Mammary epithelial cell (primary cell): ENCODE data around the gene ZBTB16.

Experiments
- EZH2 ChIP-seq: IDR thresholded peaks from 2 replicates; pipeline ENCODE4 v1.6.1; 2012; ENCODE audit warnings: low read length, inconsistent platforms, borderline replicate concordance
- TF ChIP-seq, protein P1 (sequence below), 2 donors: IDR thresholded peaks in 1 of 2; conservative IDR thresholded peaks in 1 of 2; 2 replicates each; pipeline ENCODE4 v1.5.1; 2011 to 2012; ENCODE audit warnings: inconsistent platforms in 2 of 2, low read length in 2 of 2, mild to moderate bottlenecking in 2 of 2, control low read depth in 1 of 2, low read depth in 1 of 2; ENCODE audit not compliant: insufficient read depth in 1 of 2; ENCODE audit errors: extremely low read depth in 1 of 2

DNA sequence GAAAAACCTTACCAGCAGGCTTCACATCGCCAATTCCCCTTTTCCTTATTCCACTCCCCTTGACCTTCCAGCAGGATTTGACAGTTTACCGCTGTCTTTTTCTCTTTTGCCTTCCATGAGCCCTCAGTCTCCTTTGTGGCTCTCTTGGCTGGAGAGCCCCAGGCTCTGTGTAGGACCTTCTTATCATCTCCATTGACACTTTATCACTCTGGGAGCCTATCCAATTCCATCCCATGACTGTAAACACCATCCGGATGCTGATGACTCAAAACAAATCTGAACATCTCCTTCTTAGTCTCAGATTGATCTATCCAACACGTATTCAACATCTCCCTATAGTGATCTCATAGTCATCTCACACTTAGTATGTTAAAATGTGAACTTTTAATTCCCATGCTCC is 48.6 kb upstream of the ZBTB16 start:
- TF ChIP-seq, protein P1, sequence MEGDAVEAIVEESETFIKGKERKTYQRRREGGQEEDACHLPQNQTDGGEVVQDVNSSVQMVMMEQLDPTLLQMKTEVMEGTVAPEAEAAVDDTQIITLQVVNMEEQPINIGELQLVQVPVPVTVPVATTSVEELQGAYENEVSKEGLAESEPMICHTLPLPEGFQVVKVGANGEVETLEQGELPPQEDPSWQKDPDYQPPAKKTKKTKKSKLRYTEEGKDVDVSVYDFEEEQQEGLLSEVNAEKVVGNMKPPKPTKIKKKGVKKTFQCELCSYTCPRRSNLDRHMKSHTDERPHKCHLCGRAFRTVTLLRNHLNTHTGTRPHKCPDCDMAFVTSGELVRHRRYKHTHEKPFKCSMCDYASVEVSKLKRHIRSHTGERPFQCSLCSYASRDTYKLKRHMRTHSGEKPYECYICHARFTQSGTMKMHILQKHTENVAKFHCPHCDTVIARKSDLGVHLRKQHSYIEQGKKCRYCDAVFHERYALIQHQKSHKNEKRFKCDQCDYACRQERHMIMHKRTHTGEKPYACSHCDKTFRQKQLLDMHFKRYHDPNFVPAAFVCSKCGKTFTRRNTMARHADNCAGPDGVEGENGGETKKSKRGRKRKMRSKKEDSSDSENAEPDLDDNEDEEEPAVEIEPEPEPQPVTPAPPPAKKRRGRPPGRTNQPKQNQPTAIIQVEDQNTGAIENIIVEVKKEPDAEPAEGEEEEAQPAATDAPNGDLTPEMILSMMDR (conservative IDR thresholded peaks at IDR 0.05 in 1 of 2, IDR thresholded peaks at IDR 0.05 in 1 of 2; ENCODE audit: extremely low read depth in 1 of 2, insufficient read depth in 1 of 2, low read depth in 1 of 2, low read length in 2 of 2) = no peak
- no peak for TF ChIP-seq EZH2
